GM12891 (cell line): ENCODE data around the gene CTXN3.
"Not testable (repeated sequence)": the region's sequence is repeated elsewhere in the genome, so short reads cannot be mapped to it uniquely, and the experiment has no call there.

ENCODE experiments used
- DNase-seq: peaks from one replicate; pipeline ENCODE4 v3.0.0; 2011; ENCODE audit warnings: low spot score; ENCODE audit not compliant: insufficient read length
- FAIRE-seq: peaks from 2 replicates; lab custom pipeline; 2011; peaks lifted over from hg19 to GRCh38; lab: Jason Lieb, UNC
- PAX5 ChIP-seq: IDR thresholded peaks from 2 replicates; pipeline ENCODE4 v1.6.1; 2011; ENCODE audit warnings: low read length, moderate library complexity, mild to moderate bottlenecking; ENCODE audit not compliant: insufficient read depth, severe bottlenecking
- POLR2A ChIP-seq: IDR thresholded peaks from 2 replicates; pipeline ENCODE4 v1.6.1; 2011; ENCODE audit warnings: low read depth, low read length, control low read depth
- POLR2AphosphoS5 ChIP-seq: IDR thresholded peaks from 2 replicates; pipeline ENCODE4 v1.6.1; 2011; ENCODE audit warnings: low read depth, low read length, control low read depth
- POU2F2 ChIP-seq: IDR thresholded peaks from 2 replicates; pipeline ENCODE4 v1.6.1; 2011; ENCODE audit warnings: low read depth, mild to moderate bottlenecking, control low read depth, low read length, moderate library complexity
- SPI1 ChIP-seq: IDR thresholded peaks from 2 replicates; pipeline ENCODE4 v1.6.1; 2011; ENCODE audit warnings: low read depth, low read length, control low read depth
- TAF1 ChIP-seq: IDR thresholded peaks from 2 replicates; pipeline ENCODE4 v1.6.1; 2011; ENCODE audit warnings: low read depth, low read length, control low read depth

CTXN3 gene

GRCh38 chr5:127673117-127673800 lies 24.4 kb downstream of the CTXN3 start:
- TF ChIP-seq POLR2AphosphoS5 (no peak), POLR2A (no peak), PAX5 (no peak), SPI1 (no peak), POU2F2 (no peak), TAF1 (no peak)
- DNase-seq (no peak), FAIRE-seq (no peak)

DNA sequence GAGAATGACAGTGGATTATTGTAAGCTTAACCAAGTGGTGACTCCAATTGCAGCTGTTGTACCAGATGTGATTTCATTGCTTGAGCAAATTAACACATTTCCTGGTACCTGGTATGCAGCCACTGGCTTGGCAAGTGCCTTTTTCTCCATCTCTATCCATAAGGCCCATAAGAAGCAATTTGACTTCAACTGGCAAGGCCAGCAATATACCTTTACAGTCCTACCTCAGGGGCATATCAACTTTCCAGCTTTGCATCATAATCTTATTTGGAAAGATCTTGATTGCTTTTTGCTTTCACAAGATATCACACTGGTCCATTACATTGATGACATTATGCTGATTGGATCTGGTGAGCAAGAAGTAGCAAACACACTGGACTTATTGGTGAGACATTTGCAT lies 28.1 kb downstream of the CTXN3 start:
- not testable (repeated sequence) for FAIRE-seq, DNase-seq

DNA sequence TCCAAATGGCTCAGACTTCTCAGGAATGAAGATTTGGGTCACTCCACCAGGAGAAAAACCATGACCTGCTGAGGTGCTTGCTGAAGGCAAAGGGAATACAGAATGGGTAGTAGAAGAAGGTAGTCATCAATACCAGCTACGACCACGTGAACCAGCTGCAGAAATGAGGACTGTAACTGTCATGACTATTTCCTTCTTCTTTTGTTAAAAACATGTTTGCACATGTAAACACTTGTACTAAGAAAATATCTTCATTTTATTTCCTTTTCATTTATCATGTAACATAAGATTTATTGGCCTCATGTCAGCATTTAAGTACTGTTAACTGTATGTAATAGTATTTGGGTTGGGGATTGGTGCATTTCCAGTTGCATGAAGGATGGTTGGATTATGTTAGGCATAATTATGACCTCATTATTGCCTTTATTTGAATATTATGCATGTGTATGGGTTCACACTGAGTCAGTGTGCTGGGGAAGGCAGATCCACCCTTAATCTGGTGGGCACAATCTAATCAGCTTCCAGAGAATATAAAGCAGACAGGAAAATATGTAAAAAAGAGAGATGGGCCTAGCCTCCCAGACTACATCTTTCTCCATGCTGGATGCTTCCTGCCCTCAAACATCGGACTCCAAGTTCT lies 30.9 kb downstream of the CTXN3 start:
- not testable (repeated sequence) for FAIRE-seq, DNase-seq

DNA sequence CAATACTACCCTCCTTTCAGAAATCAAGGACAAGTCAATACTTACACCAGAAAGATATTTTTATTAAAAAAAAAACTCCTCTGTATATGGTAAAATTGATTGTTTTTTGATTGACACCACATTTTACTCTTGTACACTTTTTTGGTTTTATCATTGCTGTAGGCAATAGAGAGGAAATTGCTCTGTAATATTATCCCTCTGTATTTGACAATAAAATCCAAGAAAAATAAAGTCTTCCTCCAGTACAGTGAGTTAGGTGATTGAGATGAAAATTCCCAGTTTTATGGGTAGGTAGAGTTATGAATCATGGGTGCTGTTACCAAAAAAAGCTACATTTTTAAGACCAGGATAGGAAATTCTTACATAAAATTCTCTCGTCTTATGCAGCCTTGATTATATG lies 31.7 kb downstream of the CTXN3 start:
- no peak for DNase-seq
- no peak for TF ChIP-seq POU2F2
- TF ChIP-seq POLR2A: no peak
- no peak for TF ChIP-seq SPI1
- TF ChIP-seq POLR2AphosphoS5: no peak
- no peak for TF ChIP-seq PAX5
- no peak for TF ChIP-seq TAF1
- no peak for FAIRE-seq

- TF ChIP-seq POLR2A (no peak), POU2F2 (no peak), SPI1 (no peak), PAX5 (no peak), POLR2AphosphoS5 (no peak), TAF1 (no peak)
- FAIRE-seq: no peak
- no peak for DNase-seq
These were observed 34.1 kb downstream of the CTXN3 start for GRCh38 chr5:127683008-127683407.

DNA sequence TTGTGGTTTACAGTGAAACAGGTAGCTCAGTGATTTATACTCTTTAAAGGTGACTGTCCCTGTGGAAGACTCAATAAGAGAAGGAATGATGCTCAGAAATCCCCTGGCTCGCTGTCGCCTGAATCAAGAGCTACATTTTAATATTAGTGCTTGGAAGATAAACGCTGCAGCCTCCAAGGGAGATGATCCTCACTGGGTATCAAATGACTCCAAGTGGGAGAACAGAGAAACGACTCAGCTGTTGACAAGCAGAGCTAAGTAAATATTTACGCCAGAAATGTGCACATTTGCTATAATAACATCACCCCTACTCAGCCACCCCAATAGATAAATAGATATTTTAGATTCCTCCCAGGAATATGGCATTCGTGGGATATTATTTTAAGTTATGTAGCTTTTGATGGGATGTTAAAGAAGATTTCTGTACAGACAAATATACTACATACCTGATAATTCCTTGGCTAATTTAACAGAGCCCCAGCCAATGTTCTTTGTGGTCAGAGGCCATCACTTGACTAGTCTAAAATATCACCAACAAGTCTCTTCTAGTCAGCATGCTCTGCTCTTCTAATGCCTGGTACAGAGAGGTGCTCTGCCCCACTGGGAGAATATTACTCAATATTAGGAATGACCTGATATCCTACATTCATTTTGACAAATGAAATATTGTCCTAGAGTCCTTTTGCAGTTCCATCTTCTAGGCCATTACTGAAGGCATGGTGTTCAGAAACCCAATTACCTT lies 36.0 kb downstream of the CTXN3 start:
- FAIRE-seq (no peak), DNase-seq (no peak)
- TF ChIP-seq POLR2AphosphoS5 (no peak), TAF1 (no peak), SPI1 (no peak), POLR2A (no peak), PAX5 (no peak), POU2F2 (no peak)

GRCh38 chr5:127685662-127686061 lies 36.8 kb downstream of the CTXN3 start:
- TF ChIP-seq PAX5 (no peak), POU2F2 (no peak), POLR2AphosphoS5 (no peak), POLR2A (no peak), TAF1 (no peak), SPI1 (no peak)
- FAIRE-seq (no peak), DNase-seq (no peak)

DNA sequence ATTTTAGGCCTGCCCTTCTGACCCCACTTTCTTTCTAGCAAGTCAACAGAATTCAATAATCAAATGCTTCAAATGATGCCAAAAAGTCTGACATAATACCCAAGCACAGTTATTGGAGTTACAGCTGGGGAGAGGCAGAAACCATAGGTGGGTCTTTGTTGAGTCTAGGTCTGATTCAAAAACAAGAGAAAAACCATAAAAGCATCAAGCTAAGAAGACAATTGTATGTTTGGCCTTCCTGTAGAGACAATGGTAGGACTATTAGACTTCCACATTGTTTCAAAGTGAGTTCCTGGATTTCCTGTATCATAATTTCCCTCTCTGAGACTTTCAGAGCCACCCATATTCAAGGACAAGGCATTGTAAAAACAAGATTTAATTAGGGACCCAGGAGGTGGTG lies 37.5 kb downstream of the CTXN3 start:
- DNase-seq (no peak), FAIRE-seq (no peak)
- TF ChIP-seq POLR2AphosphoS5 (no peak), TAF1 (no peak), PAX5 (no peak), SPI1 (no peak), POLR2A (no peak), POU2F2 (no peak)

- TF ChIP-seq TAF1: no peak
- no peak for TF ChIP-seq PAX5
- no peak for TF ChIP-seq POLR2A
- no peak for TF ChIP-seq POU2F2
- FAIRE-seq: no peak
These were observed 45.8 kb downstream of the CTXN3 start for GRCh38 chr5:127694518-127695171.

DNA sequence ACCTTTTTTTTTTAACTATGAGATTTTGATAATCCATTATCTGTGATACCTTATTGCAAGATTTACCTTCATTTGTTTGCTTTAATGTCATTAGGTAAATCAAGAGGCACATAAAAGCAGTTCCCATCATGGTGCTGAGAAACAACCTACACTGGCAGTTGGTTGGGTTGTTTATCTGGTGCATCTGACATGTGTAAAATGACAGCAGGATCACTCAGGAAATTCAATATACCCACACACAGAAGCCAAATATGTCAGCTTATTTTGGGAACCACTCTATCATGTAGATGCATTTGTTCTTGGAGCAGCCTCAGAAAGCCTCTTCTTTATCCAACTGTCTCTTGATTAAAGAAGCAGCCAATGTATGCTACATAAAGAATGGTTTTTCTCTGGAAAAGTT lies 46.5 kb downstream of the CTXN3 start:
- TF ChIP-seq SPI1 (no peak), POLR2A (no peak), PAX5 (no peak), POLR2AphosphoS5 (no peak), POU2F2 (no peak), TAF1 (no peak)
- no peak for FAIRE-seq
- DNase-seq: no peak

More at GRCh38 chr5:127694518-127695171, 45.8 kb downstream of the CTXN3 start:
- DNase-seq: no peak
